ENCODE data around the gene KRTAP10-12. TPM values are rescaled to one million over a fixed set of nuclear protein-coding genes. Genes with fewer than 3 reads are reported as not detected.
A peak's percentile ranks its signal among the peaks of the same experiment; 100 is the strongest.

KRTAP10-12 gene
- total and polyA plus RNA-seq, 3 donors from 2014 or later, result not detected

DNA sequence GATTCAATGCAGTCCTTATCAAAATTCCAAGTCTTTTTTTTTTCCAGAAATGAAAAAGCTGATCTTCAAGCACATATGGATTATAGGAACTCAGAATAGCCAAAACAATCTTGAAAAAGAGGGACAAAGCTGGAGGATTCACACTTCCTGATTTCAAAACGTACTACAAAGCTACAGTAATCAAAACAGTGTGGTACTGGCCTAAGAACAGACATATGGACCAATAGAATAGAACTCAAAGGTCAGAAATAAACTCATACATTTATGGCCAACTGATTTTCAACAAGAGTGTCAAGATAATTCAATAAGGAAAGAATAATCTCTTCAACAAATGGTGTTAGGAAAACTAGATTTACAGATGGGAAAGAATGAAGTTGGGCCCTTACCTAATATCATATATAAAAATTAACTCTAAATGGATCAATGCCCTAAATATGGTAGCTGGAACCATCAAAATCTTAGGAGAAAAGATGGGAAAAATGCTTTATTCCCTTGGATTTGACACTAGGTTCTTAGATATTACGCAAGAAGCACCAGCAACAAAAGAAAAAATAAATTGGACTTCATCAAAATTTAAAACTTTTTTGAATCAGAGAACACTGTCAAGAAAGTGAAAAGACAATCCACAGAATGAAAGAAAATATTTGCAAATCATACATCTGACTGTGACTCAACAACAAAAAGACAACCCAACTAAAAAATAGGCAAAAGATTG lies 4.0 kb upstream of the KRTAP10-12 start:
- H3K4me1 ChIP-seq, result no peaks in the 10 kb centered on the region
- H3K36me3 ChIP-seq (ENCODE audit: low read depth, missing control alignments), result no peaks in the 10 kb centered on the region
- no peaks in the 10 kb centered on the region for H3K27me3 ChIP-seq
- 48 to 49% methylated on average over 2 of the region's 2 CpGs for WGBS, 2 donors
- H3K4me3 ChIP-seq, result no peak overlapping the region
- TF ChIP-seq POLR2A (IDR thresholded peaks at IDR 0.05), result no peak
- TF ChIP-seq, protein P1, sequence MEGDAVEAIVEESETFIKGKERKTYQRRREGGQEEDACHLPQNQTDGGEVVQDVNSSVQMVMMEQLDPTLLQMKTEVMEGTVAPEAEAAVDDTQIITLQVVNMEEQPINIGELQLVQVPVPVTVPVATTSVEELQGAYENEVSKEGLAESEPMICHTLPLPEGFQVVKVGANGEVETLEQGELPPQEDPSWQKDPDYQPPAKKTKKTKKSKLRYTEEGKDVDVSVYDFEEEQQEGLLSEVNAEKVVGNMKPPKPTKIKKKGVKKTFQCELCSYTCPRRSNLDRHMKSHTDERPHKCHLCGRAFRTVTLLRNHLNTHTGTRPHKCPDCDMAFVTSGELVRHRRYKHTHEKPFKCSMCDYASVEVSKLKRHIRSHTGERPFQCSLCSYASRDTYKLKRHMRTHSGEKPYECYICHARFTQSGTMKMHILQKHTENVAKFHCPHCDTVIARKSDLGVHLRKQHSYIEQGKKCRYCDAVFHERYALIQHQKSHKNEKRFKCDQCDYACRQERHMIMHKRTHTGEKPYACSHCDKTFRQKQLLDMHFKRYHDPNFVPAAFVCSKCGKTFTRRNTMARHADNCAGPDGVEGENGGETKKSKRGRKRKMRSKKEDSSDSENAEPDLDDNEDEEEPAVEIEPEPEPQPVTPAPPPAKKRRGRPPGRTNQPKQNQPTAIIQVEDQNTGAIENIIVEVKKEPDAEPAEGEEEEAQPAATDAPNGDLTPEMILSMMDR (IDR thresholded peaks at IDR 0.05), result no peak
- no peaks in the 10 kb centered on the region for H3K9me3 ChIP-seq
- no peak overlapping the region for H3K27ac ChIP-seq
- intact Hi-C loops (cut with DNase I; ENCODE audit: low total_unique reads), result no loop called here
- no peak for DNase-seq

DNA sequence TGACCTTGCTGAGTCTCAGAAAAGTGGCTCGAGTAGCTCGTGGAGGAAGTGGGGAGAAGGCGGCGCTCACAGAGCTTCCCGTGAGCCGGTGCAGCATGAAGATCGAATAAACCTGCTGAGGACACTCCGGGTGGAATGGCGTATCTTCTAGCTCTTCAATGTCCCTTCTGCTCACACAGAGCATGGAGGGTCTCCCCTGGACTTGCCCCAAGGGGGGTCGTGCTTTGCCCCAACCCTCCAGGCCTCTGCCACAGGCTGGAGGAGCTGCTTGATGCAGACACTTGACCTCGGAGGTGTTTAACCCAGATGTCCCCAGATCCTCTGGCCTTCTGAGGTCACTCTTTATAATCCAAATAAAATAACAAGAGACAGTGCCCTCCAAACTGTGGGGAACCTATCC lies 2.2 kb upstream of the KRTAP10-12 start:
- intact Hi-C loops (cut with DNase I; ENCODE audit: low total_unique reads), result no loop called here
- WGBS, 2 donors, result 76 to 82% methylated on average over 9 to 11 of the region's 11 CpGs
- H3K4me3 ChIP-seq, result no peak overlapping the region
- H3K27me3 ChIP-seq, result no peaks in the 10 kb centered on the region
- H3K36me3 ChIP-seq (ENCODE audit: low read depth, missing control alignments), result no peaks in the 10 kb centered on the region
- no peaks in the 10 kb centered on the region for H3K4me1 ChIP-seq
- DNase-seq, result peak; percentile 7
- TF ChIP-seq POLR2A (IDR thresholded peaks at IDR 0.05), result no peak
- TF ChIP-seq, protein P1 (IDR thresholded peaks at IDR 0.05), result no peak
- no peaks in the 10 kb centered on the region for H3K9me3 ChIP-seq
- no peak overlapping the region for H3K27ac ChIP-seq

- Histone ChIP-seq H3K4me3 (no peak overlapping the region), H3K9me3 (no peaks in the 10 kb centered on the region), H3K27ac (no peak overlapping the region), H3K27me3 (no peaks in the 10 kb centered on the region), H3K36me3 (ENCODE audit: low read depth, missing control alignments) (no peaks in the 10 kb centered on the region), H3K4me1 (no peaks in the 10 kb centered on the region)
- TF ChIP-seq, protein P1 (IDR thresholded peaks at IDR 0.05), result no peak
- TF ChIP-seq POLR2A (IDR thresholded peaks at IDR 0.05), result no peak
- intact Hi-C loops (cut with DNase I; ENCODE audit: low total_unique reads), result no loop called here
- WGBS, 2 donors, result 73 to 81% methylated on average over 8 of the region's 8 CpGs
- peak; percentile 11 for DNase-seq
These were observed 1.8 kb upstream of the KRTAP10-12 start for GRCh38 chr21:44695184-44695583.

GRCh38 chr21:44695641-44696040 lies 1.3 kb upstream of the KRTAP10-12 start:
- Histone ChIP-seq H3K27me3 (no peaks in the 10 kb centered on the region), H3K27ac (no peak overlapping the region), H3K4me3 (no peak overlapping the region), H3K9me3 (no peaks in the 10 kb centered on the region), H3K4me1 (no peaks in the 10 kb centered on the region), H3K36me3 (ENCODE audit: low read depth, missing control alignments) (no peaks in the 10 kb centered on the region)
- TF ChIP-seq, protein P1 (IDR thresholded peaks at IDR 0.05), result no peak
- no peak for TF ChIP-seq POLR2A (IDR thresholded peaks at IDR 0.05)
- peak; percentile 7 for DNase-seq
- intact Hi-C loops (cut with DNase I; ENCODE audit: low total_unique reads), result no loop called here
- 83 to 89% methylated on average over 6 to 8 of the region's 8 CpGs for WGBS, 2 donors

DNA sequence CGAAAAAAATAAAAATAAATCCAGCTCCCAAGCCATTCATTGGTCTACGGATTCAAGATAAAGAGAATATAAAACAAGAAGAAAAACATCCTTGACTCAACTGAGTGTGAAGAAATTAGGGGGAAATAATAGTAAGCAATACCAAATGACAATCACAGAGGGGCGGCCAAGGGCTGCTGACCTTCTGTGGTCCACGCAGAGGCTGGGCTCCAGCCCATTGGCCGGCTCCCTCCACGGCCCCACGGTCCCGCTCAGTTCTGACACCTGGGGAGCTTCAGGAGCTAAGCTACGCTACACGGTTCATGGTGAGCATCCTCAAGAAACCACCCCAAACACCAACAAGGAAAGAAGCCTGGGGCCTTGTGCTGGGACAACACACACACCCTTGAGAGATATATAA lies 400 bp upstream of the KRTAP10-12 start:
- 60 to 70% methylated on average over 10 of the region's 10 CpGs for WGBS, 2 donors
- intact Hi-C loops (cut with DNase I; ENCODE audit: low total_unique reads), result no loop called here

More for the DNA sequence above, 400 bp upstream of the KRTAP10-12 start:
- Histone ChIP-seq H3K36me3 (ENCODE audit: low read depth, missing control alignments) (no peaks in the 10 kb centered on the region), H3K9me3 (no peaks in the 10 kb centered on the region), H3K27me3 (no peaks in the 10 kb centered on the region), H3K27ac (no peak overlapping the region), H3K4me1 (no peaks in the 10 kb centered on the region), H3K4me3 (no peak overlapping the region)
- DNase-seq, result peak; percentile 4
- TF ChIP-seq POLR2A (IDR thresholded peaks at IDR 0.05), result no peak

Measured in testis (tissue), 3 donors.